ENCODE measurements around the gene MOXD1.

The MOXD1 gene

GRCh38 chr6:132400883-132401617 lies at the start of gene MOXD1:
MOXD1 (minus strand) TSS chr6:132401475; CDS start chr6:132401426, 49 bp downstream.
- no peak for DNase-seq

- DNase-seq, result no peak
Observed at GRCh38 chr6:132446855-132447241, 45.6 kb upstream of the MOXD1 start.

DNA sequence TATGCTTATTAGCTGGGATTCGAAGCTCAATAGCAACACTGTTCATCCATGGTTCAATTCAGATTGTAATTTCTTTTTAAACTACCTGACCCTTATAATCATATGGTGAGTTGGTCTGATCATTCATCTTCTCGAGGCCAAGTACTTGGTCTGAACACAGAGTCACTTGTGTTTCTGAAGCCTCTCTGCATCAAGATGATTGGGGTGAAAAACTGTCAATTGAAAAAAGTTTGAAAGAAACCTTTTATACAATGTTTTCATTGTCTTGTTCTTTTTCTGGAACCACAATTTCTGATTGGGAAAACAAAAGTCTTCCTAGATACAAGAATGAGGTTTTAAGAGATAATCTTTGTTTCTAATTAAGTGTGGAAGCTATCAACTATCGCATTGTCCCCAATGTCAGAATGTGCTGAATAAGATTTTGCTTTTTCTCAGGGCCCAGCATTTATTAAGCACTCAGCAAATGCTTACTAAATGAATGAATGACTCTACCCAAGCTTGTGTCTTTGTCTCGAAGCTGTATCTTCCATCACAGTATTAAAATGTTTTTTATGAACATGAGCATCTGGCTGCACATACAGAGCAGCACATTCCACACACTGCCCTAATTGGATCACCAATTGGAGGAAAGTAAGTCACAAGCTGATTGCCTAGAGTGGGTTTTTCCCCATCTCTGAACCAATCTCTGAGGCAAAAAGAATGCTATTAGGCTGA lies 45.0 kb upstream of the MOXD1 start:
- DNase-seq, result no peak

DNA sequence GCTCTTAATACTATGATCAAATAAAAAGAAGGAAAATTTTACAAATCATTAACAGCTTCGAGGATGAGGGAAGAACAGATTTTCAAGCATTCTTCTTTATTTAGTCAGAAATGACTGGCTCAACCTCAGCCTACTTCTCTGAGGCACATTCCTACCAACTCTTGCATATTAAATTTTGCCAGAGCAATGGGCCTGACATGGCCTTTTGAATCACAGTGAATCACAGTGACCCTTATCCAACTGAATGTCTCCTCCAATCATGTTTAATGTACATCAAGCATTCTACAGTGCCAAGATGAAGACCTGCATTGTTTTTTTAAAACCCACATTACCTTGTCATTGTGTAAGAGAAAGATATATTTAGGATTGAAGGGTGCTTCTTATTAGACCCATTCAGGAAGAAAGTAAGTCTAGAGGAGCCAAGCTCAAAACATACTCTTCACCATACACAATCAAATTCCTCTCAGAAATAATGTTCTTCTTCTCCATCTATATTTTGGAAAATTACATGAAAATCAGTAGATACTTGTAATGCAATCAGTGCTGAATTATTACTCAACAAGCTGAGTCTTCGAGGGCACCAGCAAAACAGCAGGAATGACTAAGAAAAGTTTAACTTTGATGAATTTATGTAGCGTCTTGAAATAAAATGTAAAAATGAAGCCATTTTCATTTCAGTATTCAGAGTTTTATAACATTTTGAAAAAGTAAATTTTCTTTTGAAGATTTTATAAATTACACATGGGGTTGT lies 44.1 kb upstream of the MOXD1 start:
- peak; percentile 86 for DNase-seq

DNA sequence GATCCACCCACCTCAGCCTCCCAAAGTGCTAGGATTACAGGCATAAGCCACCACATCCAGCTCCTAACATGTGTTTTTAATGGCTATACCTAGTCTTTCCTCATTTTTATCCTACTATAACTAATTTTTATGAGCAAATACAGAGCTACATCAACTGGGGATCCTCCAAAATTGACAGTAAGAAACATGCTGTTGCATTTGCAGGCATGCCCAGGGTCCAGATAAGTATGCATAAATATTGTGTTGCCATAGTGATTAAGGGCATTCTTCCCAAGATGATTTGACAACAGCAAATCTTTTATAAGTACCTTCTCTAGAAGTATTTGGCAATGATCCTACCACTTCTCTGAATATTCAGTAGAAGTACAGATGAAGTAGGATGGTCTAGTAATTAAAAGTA lies 41.9 kb upstream of the MOXD1 start:
- DNase-seq, result peak; percentile 68

DNA sequence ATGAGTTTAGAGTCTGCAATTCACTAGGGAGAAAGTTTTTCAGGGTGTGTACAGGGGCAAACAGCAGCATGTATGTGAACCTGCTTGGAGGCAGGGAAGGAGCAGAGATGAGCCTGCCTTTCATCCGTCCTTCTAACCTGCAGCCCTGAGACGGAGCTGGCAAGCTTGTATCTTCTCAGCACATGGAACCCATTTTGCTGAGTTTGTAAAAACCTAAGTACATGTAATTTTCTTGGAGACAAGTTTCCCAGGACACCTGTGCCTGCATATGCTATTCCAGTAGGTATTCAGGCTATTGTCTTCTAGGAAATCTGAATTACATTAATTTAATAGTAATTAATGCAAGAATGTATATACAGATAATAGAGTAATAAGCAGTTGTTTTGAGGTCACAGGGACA lies 28.8 kb upstream of the MOXD1 start:
- no peak for DNase-seq

- DNase-seq, result no peak
Observed at GRCh38 chr6:132425176-132425575, 23.9 kb upstream of the MOXD1 start.

DNA sequence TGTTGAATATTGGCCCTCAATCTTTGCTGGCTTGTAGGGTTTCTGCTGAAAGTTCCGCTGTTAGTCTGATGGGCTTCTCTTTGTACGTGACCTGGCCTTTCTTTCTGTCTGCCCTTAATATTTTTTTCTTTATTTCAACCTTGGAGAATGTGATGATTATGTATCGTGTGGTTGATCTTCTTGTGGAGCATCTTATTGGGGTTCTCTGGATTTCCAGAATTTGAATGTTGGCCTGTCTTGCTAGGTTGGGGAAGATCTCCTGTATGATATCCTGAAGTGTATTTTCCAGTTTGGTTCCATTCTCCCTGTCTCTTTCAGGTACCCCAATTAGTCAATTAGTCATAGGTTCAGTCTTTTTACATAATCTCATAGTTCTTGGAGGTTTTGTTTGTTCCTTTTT lies 22.6 kb upstream of the MOXD1 start:
- no peak for DNase-seq

DNA sequence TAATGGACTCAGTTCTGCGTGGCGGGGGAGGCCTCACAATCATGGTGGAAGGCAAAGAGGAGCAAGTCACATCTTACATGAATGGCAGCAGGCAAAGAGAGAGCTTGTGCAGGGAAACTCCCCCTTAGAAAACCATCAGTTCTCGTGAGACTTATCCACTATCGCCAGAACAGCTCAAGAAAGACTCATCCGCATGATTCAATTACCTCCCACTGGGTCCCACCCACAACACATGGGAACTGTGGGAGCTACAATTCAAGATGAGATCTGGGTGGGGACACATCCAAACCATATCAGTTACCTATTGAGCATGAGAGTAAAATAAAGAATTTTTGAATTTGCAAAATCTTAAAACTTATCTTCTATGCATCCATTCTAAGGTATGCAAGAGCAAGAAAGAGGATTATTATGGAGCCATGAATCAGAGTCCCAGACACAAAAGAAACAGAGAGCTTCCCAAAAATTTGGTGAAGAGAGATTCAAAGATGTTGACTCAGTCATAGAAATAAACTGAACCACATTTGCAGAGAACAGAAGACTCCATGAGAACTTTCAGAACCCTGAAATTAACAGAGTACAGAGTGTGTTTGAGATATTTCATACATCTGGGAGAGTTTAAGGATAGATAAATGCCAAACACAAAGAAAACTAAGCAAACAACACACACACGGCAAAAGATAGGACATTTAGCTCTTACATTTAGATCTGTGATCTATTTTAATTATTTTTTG lies 17.1 kb upstream of the MOXD1 start:
- DNase-seq, result no peak

GRCh38 chr6:132414761-132415160 lies 13.5 kb upstream of the MOXD1 start:
- peak; percentile 61 for DNase-seq

DNA sequence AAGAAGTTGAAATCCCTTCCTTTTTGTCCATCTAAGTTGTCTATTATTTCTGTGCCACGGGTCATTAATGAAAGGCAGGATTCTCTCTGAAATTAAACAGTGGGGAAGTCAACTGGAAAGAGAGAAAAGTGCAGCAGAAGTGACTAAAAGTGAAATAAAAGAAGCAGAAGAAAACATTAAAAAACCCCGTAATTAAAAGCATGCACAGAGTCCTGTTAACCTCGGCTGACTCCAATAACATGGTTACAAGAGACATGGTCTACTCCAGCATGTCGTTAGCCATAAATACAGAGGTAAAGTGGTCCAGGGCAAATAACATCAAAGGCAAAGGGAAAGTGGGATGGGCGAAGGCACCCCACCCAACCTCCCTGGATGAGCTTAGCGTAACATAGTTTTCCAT lies 13.0 kb upstream of the MOXD1 start:
- DNase-seq, result no peak

DNA sequence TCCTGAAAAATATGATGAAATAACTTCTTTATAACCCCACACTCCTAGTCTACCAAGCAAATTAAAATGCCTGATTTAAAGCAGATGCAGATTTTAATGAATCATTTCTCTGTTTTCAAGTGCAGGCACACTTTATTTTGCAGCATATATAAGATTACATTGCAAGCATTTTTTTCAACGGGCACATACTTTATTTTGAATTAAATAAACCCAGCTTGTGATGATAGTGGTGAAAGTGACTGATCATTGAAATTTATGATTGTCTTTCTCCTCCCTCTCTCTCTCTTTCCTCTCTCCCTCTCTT lies 12.2 kb upstream of the MOXD1 start:
- DNase-seq, result no peak

DNA sequence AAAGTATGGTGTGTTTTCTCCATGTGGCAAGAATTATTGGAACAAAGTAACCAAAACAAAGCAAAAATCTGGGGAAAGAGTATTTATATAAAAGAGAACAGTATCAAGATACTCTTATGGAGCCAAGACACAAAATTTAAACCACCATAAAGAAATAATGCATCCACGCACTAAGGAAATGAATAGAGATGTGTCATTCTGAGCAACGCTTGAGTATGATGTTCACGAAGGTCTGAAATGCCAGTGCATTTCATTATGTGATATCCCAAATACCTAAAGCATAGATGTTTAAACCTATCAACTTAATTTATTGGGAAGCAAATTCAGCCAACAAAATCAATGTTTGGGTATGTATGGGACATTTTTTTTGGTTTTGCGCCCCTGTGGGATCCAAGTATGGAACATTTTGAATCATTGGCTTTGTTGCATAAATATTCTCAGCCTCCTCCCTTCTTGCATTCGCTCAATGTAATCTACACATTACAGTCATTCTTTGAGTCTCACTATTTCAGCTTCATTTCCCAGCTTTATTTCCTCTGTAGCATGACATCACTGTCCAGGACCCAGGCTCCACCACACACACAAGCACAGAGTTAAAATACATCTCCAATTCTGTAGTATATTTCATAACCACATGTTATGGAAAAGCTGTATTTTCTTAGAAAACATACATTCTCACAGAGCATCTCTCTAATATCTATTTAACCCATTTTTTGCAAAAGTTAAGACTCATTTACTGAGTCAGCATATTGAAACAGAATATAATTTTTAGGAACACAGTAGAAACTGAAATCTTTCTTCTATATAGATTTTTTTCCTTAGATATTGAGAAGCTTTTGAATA lies 11.6 kb upstream of the MOXD1 start:
- DNase-seq, result peak; percentile 42

GRCh38 chr6:132411296-132411695 lies 10.0 kb upstream of the MOXD1 start:
- no peak for DNase-seq

- DNase-seq, result no peak
Observed at GRCh38 chr6:132410830-132411229, 9.6 kb upstream of the MOXD1 start.

DNA sequence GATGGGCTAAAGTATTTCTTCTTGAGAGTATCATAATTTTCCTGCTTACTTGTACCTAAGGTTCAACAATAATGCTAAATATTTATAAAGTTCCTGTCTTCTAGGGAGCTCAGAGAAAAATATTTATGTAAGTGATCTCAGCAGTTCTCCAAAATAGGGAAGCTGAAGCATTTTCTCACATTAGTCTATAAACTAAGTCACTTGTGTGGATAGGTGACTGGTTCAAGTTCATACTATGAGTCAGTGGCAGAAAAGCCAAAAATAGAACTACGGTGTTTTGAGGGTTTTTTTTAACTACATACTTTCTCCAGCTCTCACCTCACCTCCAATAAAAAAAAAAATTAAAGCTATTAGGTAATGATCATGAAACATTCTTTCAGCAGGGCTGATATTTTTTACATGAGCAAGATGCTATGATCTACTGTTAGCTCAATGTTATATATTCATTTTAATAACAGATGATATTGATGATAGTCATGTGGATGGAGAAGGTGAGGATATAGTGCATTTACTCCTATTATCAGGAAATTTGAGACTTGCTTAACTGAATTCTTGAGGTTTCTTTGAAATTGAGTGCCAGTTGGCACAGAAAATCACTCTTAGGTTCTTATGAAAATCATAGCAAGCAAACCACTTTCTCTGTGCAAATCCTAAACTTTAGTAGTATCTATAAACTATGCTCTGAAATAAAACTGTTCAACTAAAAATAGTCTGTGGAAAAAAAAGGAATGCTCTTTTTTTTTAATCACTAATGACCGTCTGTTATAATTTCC lies 4.1 kb upstream of the MOXD1 start:
- no peak for DNase-seq

DNA sequence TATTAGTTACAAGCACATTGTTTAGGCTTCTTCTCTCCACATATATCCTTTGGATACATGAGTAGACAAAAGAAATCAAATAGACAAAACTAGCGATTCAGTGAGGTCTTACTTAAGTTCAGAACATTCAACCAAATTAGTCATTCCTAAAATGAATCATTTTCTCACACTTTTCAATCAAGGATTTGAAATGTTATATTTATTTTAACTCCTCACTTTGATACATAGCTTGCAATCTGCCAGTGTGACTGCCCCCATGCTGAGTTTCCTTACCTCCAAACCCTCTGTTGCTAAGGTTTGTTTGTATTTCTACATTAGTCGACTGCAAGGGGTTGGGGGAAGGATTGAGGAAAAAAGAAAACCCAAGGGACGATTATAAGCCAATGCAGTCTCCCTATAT lies 3.5 kb upstream of the MOXD1 start:
- no peak for DNase-seq

DNA sequence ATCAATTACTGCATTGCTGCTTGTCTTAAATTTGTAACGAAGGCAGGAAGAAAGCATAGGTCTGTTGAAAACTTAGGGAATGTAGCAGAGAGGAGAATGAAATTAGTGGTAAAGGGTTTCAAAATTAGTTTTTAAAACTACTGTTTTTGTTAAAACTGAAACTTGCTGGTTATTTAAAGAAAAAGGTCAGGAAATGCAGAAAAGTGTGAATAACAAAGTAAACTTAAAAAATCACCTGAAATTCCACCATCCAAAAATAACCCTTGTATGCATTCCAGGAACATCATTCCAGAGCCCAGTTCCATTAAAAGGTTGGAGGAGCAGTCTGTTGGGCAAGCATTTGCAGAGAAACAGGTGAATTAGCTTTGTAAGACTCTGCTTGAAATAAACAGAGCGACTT lies 3.1 kb upstream of the MOXD1 start:
- DNase-seq, result no peak

- DNase-seq, result no peak
Observed at GRCh38 chr6:132401618-132402285, 477 bp upstream of the MOXD1 start.

DNA sequence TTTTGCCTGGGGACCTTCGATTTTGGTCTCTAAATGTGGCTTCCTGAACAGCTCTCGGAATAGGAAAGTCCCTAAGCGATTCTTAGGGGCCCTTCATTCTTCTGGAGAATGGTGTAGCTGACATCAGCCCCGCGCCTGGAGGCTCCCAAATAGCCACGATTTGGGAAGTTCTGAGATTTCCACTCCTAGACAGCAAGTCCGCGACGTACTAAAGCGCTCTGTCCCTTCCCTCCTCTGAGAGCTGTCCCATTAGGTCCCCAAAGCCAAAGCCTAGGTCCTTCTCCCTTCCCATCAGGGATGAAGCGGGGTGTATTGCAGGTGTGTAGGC lies 756 bp downstream of the MOXD1 start:
- DNase-seq, result no peak

DNA sequence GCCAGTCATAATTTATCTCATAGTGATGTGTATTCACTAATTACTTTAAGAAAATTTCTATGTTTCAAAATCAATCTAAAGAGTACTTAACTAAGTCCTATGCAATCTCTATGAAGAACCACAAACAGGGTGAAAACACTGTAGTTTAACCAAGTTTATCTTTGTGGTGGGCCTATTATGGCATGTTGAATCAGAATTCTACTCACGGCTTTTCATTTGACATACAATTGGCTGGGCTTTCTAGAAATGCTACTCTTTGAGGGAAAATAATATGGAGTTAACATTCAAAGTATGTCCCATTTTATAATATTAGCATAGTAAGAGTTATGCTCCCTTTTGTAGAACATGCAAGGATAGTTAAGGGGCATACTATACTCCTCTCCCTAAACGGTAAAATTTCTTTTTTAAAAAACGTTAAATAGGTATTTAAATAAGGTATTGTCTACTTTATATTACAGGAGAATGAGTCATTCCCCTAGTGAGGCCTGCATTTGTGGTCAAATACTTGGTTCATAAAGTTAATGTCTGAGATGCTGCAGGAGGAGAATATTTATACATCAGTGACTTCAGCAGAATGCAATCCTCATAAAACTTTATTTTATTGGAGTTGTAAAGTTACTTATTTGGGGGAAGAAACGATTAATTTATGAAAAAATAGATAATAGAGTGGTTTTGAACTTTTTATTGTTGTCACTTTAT lies 1.8 kb downstream of the MOXD1 start:
- DNase-seq, result peak; percentile 50

Data from NCI-H226 (cell line).